Skeletal muscle tissue (tissue), 4 donors: ENCODE results near the gene LCN10. TPM values are rescaled to one million over a fixed set of nuclear protein-coding genes. Genes with fewer than 3 reads are reported as not detected.
"Not testable (repeated sequence)": the region's sequence is repeated elsewhere in the genome, so short reads cannot be mapped to it uniquely, and the experiment has no call there.

Experiments used
- H3K27ac ChIP-seq: one replicate; pipeline ENCODE4 v1.7.0; 2013; ENCODE audit warnings: mild to moderate bottlenecking, low read depth, low read length, inconsistent platforms
- H3K27me3 ChIP-seq, 3 donors: one replicate each; pipeline ENCODE4 v1.7.0; 2013; ENCODE audit warnings: low read length in 3 of 3; ENCODE audit not compliant: control insufficient read depth in 3 of 3, insufficient read depth in 3 of 3
- H3K36me3 ChIP-seq, 3 donors: one replicate each; pipeline ENCODE4 v1.7.0; 2013; ENCODE audit warnings: low read length in 3 of 3; ENCODE audit not compliant: control insufficient read depth in 3 of 3, insufficient read depth in 3 of 3
- H3K4me1 ChIP-seq, 3 donors: one replicate each; pipeline ENCODE4 v1.7.0; 2013; ENCODE audit warnings: low read length in 3 of 3, mild to moderate bottlenecking in 3 of 3; ENCODE audit not compliant: control insufficient read depth in 3 of 3, insufficient read depth in 3 of 3
- H3K4me3 ChIP-seq, 3 donors: one replicate each; pipeline ENCODE4 v1.7.0; 2013; ENCODE audit warnings: low read length in 3 of 3
- H3K9ac ChIP-seq, 3 donors: one replicate each; pipeline ENCODE4 v1.7.0; 2013; ENCODE audit warnings: low read length in 3 of 3, mild to moderate bottlenecking in 3 of 3, moderate library complexity in 2 of 3, low read depth in 1 of 3
- H3K9me3 ChIP-seq, 3 donors: one replicate each; pipeline ENCODE4 v1.7.0; 2013; ENCODE audit warnings: low read length in 3 of 3; ENCODE audit not compliant: control insufficient read depth in 3 of 3
- total RNA-seq: library from RNA; depleted of rRNA; stranded (reverse); fragments of >200 nt; gene quantifications from one replicate; pipeline ENCODE4 v1.2.3, GENCODE V29; 2014
- donor health status: Osteomylitis.

LCN10 gene
- total RNA-seq, 1 donor from 2014 or later: 2.1 TPM

- Histone ChIP-seq H3K36me3 (peaks cover 0 to 5% (median 0%) of the 10 kb centered on the region in 3 donors), H3K9ac (no peak overlapping the region), H3K9me3 (no peaks in the 10 kb centered on the region), H3K4me3 (no peak overlapping the region), H3K27ac (no peak overlapping the region), H3K27me3 (peaks cover 29 to 37% (median 33%) of the 10 kb centered on the region in 3 donors), H3K4me1 (peaks cover 11 to 41% (median 40%) of the 10 kb centered on the region in 3 donors)
These were observed 25.3 kb downstream of the LCN10 start for GRCh38 chr9:136717399-136717798.

GRCh38 chr9:136714893-136715274 is 27.9 kb downstream of the LCN10 start:
- Histone ChIP-seq H3K9me3 (no peaks in the 10 kb centered on the region), H3K4me3 (no peak overlapping the region), H3K27ac (no peak overlapping the region), H3K9ac (peak overlapping the region in 1 of 3 donors; percentile 50), H3K4me1 (peaks cover 9 to 32% (median 27%) of the 10 kb centered on the region in 3 donors), H3K36me3 (no peaks in the 10 kb centered on the region), H3K27me3 (peaks cover 38 to 44% (median 43%) of the 10 kb centered on the region in 3 donors)

- peak overlapping the region in 1 of 3 donors; percentile 50 for H3K9ac ChIP-seq
- H3K27me3 ChIP-seq: peaks cover 41 to 43% (median 43%) of the 10 kb centered on the region in 3 donors
- no peak overlapping the region for H3K4me3 ChIP-seq
- H3K4me1 ChIP-seq: peaks cover 9 to 30% (median 25%) of the 10 kb centered on the region in 3 donors
- H3K36me3 ChIP-seq: no peaks in the 10 kb centered on the region
- no peaks in the 10 kb centered on the region for H3K9me3 ChIP-seq
- H3K27ac ChIP-seq: no peak overlapping the region
These were observed 28.4 kb downstream of the LCN10 start for GRCh38 chr9:136714096-136714892.

GRCh38 chr9:136713550-136713949 is 29.2 kb downstream of the LCN10 start:
- H3K4me1 ChIP-seq: peaks cover 9 to 27% (median 23%) of the 10 kb centered on the region in 3 donors
- no peak overlapping the region for H3K27ac ChIP-seq
- H3K36me3 ChIP-seq: no peaks in the 10 kb centered on the region
- peak overlapping the region in 1 of 3 donors; percentile 45 for H3K9ac ChIP-seq
- H3K27me3 ChIP-seq: peaks cover 41 to 43% (median 41%) of the 10 kb centered on the region in 3 donors
- peak overlapping the region in 2 of 3 donors; percentile 13 to 14 for H3K4me3 ChIP-seq
- no peaks in the 10 kb centered on the region for H3K9me3 ChIP-seq

- H3K27ac ChIP-seq: no peak overlapping the region
- H3K9ac ChIP-seq: peak overlapping the region in 1 of 3 donors; percentile 25
- no peaks in the 10 kb centered on the region for H3K36me3 ChIP-seq
- H3K27me3 ChIP-seq: peaks cover 41 to 43% (median 41%) of the 10 kb centered on the region in 3 donors
- no peaks in the 10 kb centered on the region for H3K9me3 ChIP-seq
- H3K4me1 ChIP-seq: peaks cover 9 to 27% (median 23%) of the 10 kb centered on the region in 3 donors
- H3K4me3 ChIP-seq: peak overlapping the region in 2 of 3 donors; percentile 13 to 14
These were observed 29.8 kb downstream of the LCN10 start for GRCh38 chr9:136712690-136713544.

GRCh38 chr9:136711751-136712689 is 30.7 kb downstream of the LCN10 start, which contains the start of gene DIPK1B:
DIPK1B (plus strand) TSS chr9:136712572; CDS start chr9:136712666, 94 bp downstream.
- Histone ChIP-seq H3K36me3 (no peaks in the 10 kb centered on the region), H3K27me3 (peaks cover 41 to 44% (median 43%) of the 10 kb centered on the region in 3 donors), H3K27ac (no peak within 1 kb of the TSS), H3K9ac (peak within 1 kb of the TSS in 1 of 3 donors; percentile 25), H3K4me3 (peak within 1 kb of the TSS in 2 of 3 donors; percentile 13 to 14), H3K4me1 (peaks cover 9 to 27% (median 23%) of the 10 kb centered on the region in 3 donors), H3K9me3 (no peaks in the 10 kb centered on the region)

GRCh38 chr9:136711219-136711648 is 31.5 kb downstream of the LCN10 start:
- not testable (repeated sequence) for H3K27ac ChIP-seq

GRCh38 chr9:136710543-136710942 is 32.2 kb downstream of the LCN10 start:
- Histone ChIP-seq H3K27me3 (peaks cover 34 to 41% (median 40%) of the 10 kb centered on the region in 3 donors), H3K4me1 (peaks cover 9 to 24% (median 23%) of the 10 kb centered on the region in 3 donors), H3K4me3 (no peak overlapping the region), H3K27ac (no peak overlapping the region), H3K9me3 (no peaks in the 10 kb centered on the region), H3K9ac (no peak overlapping the region), H3K36me3 (no peaks in the 10 kb centered on the region)

More at GRCh38 chr9:136711219-136711648, 31.5 kb downstream of the LCN10 start:
- H3K9ac ChIP-seq, H3K4me3 ChIP-seq, H3K36me3 ChIP-seq, H3K9me3 ChIP-seq: not testable (repeated sequence)
- H3K4me1 ChIP-seq: peaks cover 9 to 27% (median 23%) of the 10 kb centered on the region in 3 donors
- peaks cover 38 to 45% (median 44%) of the 10 kb centered on the region in 3 donors for H3K27me3 ChIP-seq
